ENCODE measurements around the gene COMT.

Gene COMT

GRCh38 chr22:19977296-19978243, 36.0 kb downstream of the COMT start:
- DNase-seq (ENCODE audit: low read depth, low spot score) = no peak
- ChIA-PET CTCF (interaction anchor here (2.3 to 3.0 kb wide), 2 partner anchors 7 to 9 kb away, joined by 8 to 12 read pairs; no protein-coding TSS in a partner anchor), POLR2A (no interaction called here)
- no peak overlapping the region for H3K4me3 ChIP-seq (ENCODE audit: low read depth, low read length)
- TF ChIP-seq CTCF (IDR thresholded peaks at IDR 0.05; ENCODE audit: insufficient read depth, low read length, missing control alignments) = no peak

GRCh38 chr22:19978748-19979147, 37.2 kb downstream of the COMT start:
- ChIA-PET CTCF (interaction anchor here (2.3 to 3.0 kb wide), 2 partner anchors 8 to 10 kb away, joined by 8 to 12 read pairs; no protein-coding TSS in a partner anchor), POLR2A (no interaction called here)
- no peak overlapping the region for H3K4me3 ChIP-seq (ENCODE audit: low read depth, low read length)
- no peak for TF ChIP-seq CTCF (IDR thresholded peaks at IDR 0.05; ENCODE audit: insufficient read depth, low read length, missing control alignments)
- DNase-seq (ENCODE audit: low read depth, low spot score) = no peak

- no peak for DNase-seq (ENCODE audit: low read depth, low spot score)
- CTCF ChIA-PET = interaction anchor here (2.3 to 3.0 kb wide), 2 partner anchors 9 to 11 kb away, joined by 8 to 12 read pairs; no protein-coding TSS in a partner anchor
- no peak for TF ChIP-seq CTCF (IDR thresholded peaks at IDR 0.05; ENCODE audit: insufficient read depth, low read length, missing control alignments)
- POLR2A ChIA-PET = no interaction called here
- H3K4me3 ChIP-seq (ENCODE audit: low read depth, low read length) = no peak overlapping the region
Observed at GRCh38 chr22:19979712-19980493, 38.3 kb downstream of the COMT start.

- no peak overlapping the region for H3K4me3 ChIP-seq (ENCODE audit: low read depth, low read length)
- no peak for DNase-seq (ENCODE audit: low read depth, low spot score)
- POLR2A ChIA-PET = no interaction called here
- CTCF ChIA-PET = interaction anchor here (3.0 kb wide), 1 partner anchor 10 kb away, joined by 12 read pairs; no protein-coding TSS in a partner anchor
- TF ChIP-seq CTCF (IDR thresholded peaks at IDR 0.05; ENCODE audit: insufficient read depth, low read length, missing control alignments) = no peak
Observed at GRCh38 chr22:19980766-19981165, 39.2 kb downstream of the COMT start.

GRCh38 chr22:19981171-19981960, 39.8 kb downstream of the COMT start:
- ChIA-PET CTCF (interaction anchor here (1.2 to 3.0 kb wide), 2 partner anchors 9 to 11 kb away, joined by 3 to 12 read pairs; no protein-coding TSS in a partner anchor), POLR2A (no interaction called here)
- TF ChIP-seq CTCF (IDR thresholded peaks at IDR 0.05; ENCODE audit: insufficient read depth, low read length, missing control alignments) = no peak
- no peak overlapping the region for H3K4me3 ChIP-seq (ENCODE audit: low read depth, low read length)
- DNase-seq (ENCODE audit: low read depth, low spot score) = no peak

Data from AG04449 (cell line).